MM.1S (cell line): Measurements from ENCODE around the gene TSHZ1.

Source experiments
- DNase-seq: peaks from one replicate; pipeline ENCODE4 v3.0.0-alpha.2; 2015
- H2AFZ ChIP-seq: fragments of 300-600 bp; sonication (generic); 2 replicates; pipeline ENCODE4 v1.6.0; 2016; ENCODE audit warnings: antibody characterized with exemption, low read length
- H3F3A ChIP-seq: fragments of 300-600 bp; sonication (generic); 2 replicates; pipeline ENCODE4 v1.6.1; 2016; ENCODE audit warnings: mild to moderate bottlenecking, antibody characterized with exemption, low read length, moderate library complexity, mixed read lengths; ENCODE audit not compliant: insufficient read depth
- H3K27ac ChIP-seq: fragments of 300-600 bp; sonication (generic); 2 replicates; pipeline ENCODE4 v1.5.1; 2016; ENCODE audit warnings: mild to moderate bottlenecking, low read length
- H3K27me3 ChIP-seq: fragments of 300-600 bp; sonication (generic); replicated peaks from 2 replicates; pipeline ENCODE4 v1.6.0; 2016; ENCODE audit warnings: low read length; ENCODE audit not compliant: insufficient read depth
- H3K36me3 ChIP-seq: fragments of 300-600 bp; sonication (generic); replicated peaks from 2 replicates; pipeline ENCODE4 v1.6.1; 2016; ENCODE audit warnings: mild to moderate bottlenecking, low read length, mixed read lengths; ENCODE audit not compliant: insufficient read depth
- H3K4me1 ChIP-seq: fragments of 300-600 bp; sonication (generic); 2 replicates; pipeline ENCODE4 v1.6.1; 2016; ENCODE audit warnings: low read length, mixed read lengths
- H3K4me2 ChIP-seq: fragments of 300-600 bp; sonication (generic); 2 replicates; pipeline ENCODE4 v1.6.0; 2016; ENCODE audit warnings: low read depth, low read length
- H3K4me3 ChIP-seq: fragments of 300-600 bp; sonication (generic); 2 replicates; pipeline ENCODE4 v1.5.1; 2016; ENCODE audit warnings: low read length, mixed read lengths
- H3K79me2 ChIP-seq: fragments of 300-600 bp; sonication (generic); 2 replicates; pipeline ENCODE4 v1.6.1; 2016; ENCODE audit warnings: mixed run types, low read length, mixed read lengths
- H3K9ac ChIP-seq: fragments of 300-600 bp; sonication (generic); 2 replicates; pipeline ENCODE4 v1.6.1; 2016; ENCODE audit warnings: low read length, mixed read lengths
- H3K9me2 ChIP-seq: fragments of 300-600 bp; sonication (generic); replicated peaks from 2 replicates; pipeline ENCODE4 v1.6.1; 2016; ENCODE audit warnings: mild to moderate bottlenecking, low read length, mixed read lengths; ENCODE audit not compliant: insufficient read depth
- H3K9me3 ChIP-seq: fragments of 300-600 bp; sonication (generic); replicated peaks from 2 replicates; pipeline ENCODE4 v1.6.1; 2016; ENCODE audit warnings: mild to moderate bottlenecking, low read length, mixed read lengths; ENCODE audit not compliant: insufficient read depth
- H4K20me1 ChIP-seq: fragments of 300-600 bp; sonication (generic); 2 replicates; pipeline ENCODE4 v1.6.1; 2016; ENCODE audit warnings: mild to moderate bottlenecking, low read length, moderate library complexity, mixed read lengths; ENCODE audit not compliant: insufficient read depth
- CTCF ChIP-seq: fragments of 300-600 bp; sonication (generic); IDR thresholded peaks from 2 replicates; pipeline ENCODE4 v1.5.1; 2016; ENCODE audit warnings: antibody characterized with exemption, low read length, mixed read lengths
- EZH2 ChIP-seq: fragments of 300-600 bp; sonication (generic); optimal IDR thresholded peaks from 2 replicates; pipeline ENCODE3; 2017; ENCODE audit warnings: low read depth, mild to moderate bottlenecking, antibody characterized with exemption, low read length, mixed read lengths
- EZH2phosphoT487 ChIP-seq: fragments of 300-600 bp; sonication (generic); IDR thresholded peaks from 2 replicates; pipeline ENCODE4 v1.6.1; 2018; ENCODE audit warnings: antibody characterized with exemption, low read length

TSHZ1 gene

GRCh38 chr18:75221397-75221796 lies 10.8 kb downstream of the TSHZ1 start:
- no peak overlapping the region for H3K27ac ChIP-seq
- no peak overlapping the region for H3K4me3 ChIP-seq
- no peaks in the 10 kb centered on the region for H3K27me3 ChIP-seq
- no peaks in the 10 kb centered on the region for H4K20me1 ChIP-seq
- TF ChIP-seq EZH2phosphoT487 (no peak), CTCF (no peak), EZH2 (no peak)
- no peaks in the 10 kb centered on the region for H3K9me2 ChIP-seq
- H3K4me1 ChIP-seq: no peaks in the 10 kb centered on the region
- no peak overlapping the region for H3K4me2 ChIP-seq
- H3K9me3 ChIP-seq: no peaks in the 10 kb centered on the region
- no peak overlapping the region for H2AFZ ChIP-seq
- H3K9ac ChIP-seq: no peak overlapping the region
- DNase-seq: no peak
- no peaks in the 10 kb centered on the region for H3K36me3 ChIP-seq
- H3F3A ChIP-seq: no peaks in the 10 kb centered on the region
- peaks cover 72% of the 10 kb centered on the region for H3K79me2 ChIP-seq

GRCh38 chr18:75221897-75222296 lies 11.3 kb downstream of the TSHZ1 start:
- Histone ChIP-seq H3K36me3 (no peaks in the 10 kb centered on the region), H3K4me1 (no peaks in the 10 kb centered on the region), H4K20me1 (no peaks in the 10 kb centered on the region), H3K9me2 (no peaks in the 10 kb centered on the region), H3K4me3 (no peak overlapping the region), H3K27me3 (no peaks in the 10 kb centered on the region), H3K27ac (no peak overlapping the region), H3K9me3 (no peaks in the 10 kb centered on the region), H3F3A (no peaks in the 10 kb centered on the region), H3K9ac (no peak overlapping the region), H3K79me2 (peaks cover 66% of the 10 kb centered on the region), H3K4me2 (no peak overlapping the region), H2AFZ (no peak overlapping the region)
- no peak for DNase-seq
- TF ChIP-seq EZH2phosphoT487: no peak

- H3K27me3 ChIP-seq: no peaks in the 10 kb centered on the region
- no peak overlapping the region for H3K4me2 ChIP-seq
- H4K20me1 ChIP-seq: no peaks in the 10 kb centered on the region
- no peaks in the 10 kb centered on the region for H3K36me3 ChIP-seq
- no peaks in the 10 kb centered on the region for H3K9me3 ChIP-seq
- H3K79me2 ChIP-seq: peaks cover 63% of the 10 kb centered on the region
- H3K9ac ChIP-seq: no peak overlapping the region
- H3K9me2 ChIP-seq: no peaks in the 10 kb centered on the region
- H2AFZ ChIP-seq: no peak overlapping the region
- H3F3A ChIP-seq: no peaks in the 10 kb centered on the region
- DNase-seq: no peak
- no peak for TF ChIP-seq EZH2
- no peak for TF ChIP-seq CTCF
- no peak for TF ChIP-seq EZH2phosphoT487
- H3K4me3 ChIP-seq: no peak overlapping the region
- H3K4me1 ChIP-seq: no peaks in the 10 kb centered on the region
- no peak overlapping the region for H3K27ac ChIP-seq
Observed at GRCh38 chr18:75222407-75222806, 11.8 kb downstream of the TSHZ1 start.

- peaks cover 60% of the 10 kb centered on the region for H3K79me2 ChIP-seq
- H3K36me3 ChIP-seq: no peaks in the 10 kb centered on the region
- H3K4me2 ChIP-seq: no peak overlapping the region
- no peaks in the 10 kb centered on the region for H3K27me3 ChIP-seq
- H3F3A ChIP-seq: no peaks in the 10 kb centered on the region
- DNase-seq: no peak
- H3K4me1 ChIP-seq: no peaks in the 10 kb centered on the region
- no peak overlapping the region for H2AFZ ChIP-seq
- H3K27ac ChIP-seq: no peak overlapping the region
- TF ChIP-seq EZH2 (no peak), CTCF (no peak), EZH2phosphoT487 (no peak)
- no peaks in the 10 kb centered on the region for H3K9me3 ChIP-seq
- H3K9me2 ChIP-seq: no peaks in the 10 kb centered on the region
- no peak overlapping the region for H3K4me3 ChIP-seq
- H4K20me1 ChIP-seq: no peaks in the 10 kb centered on the region
- no peak overlapping the region for H3K9ac ChIP-seq
Observed at GRCh38 chr18:75223687-75224347, 13.2 kb downstream of the TSHZ1 start.
